GM19324 (cell line): ENCODE data around the gene TSPAN18.

Experiments
- ATAC-seq: cut with Tn5 transposase; IDR thresholded peaks from one replicate; pipeline ENCODE4 v1.9.1; 2021; ENCODE audit warnings: mild to moderate bottlenecking, moderate library complexity; ENCODE audit not compliant: unreplicated experiment, low FRiP score

Gene TSPAN18

GRCh38 chr11:44775366-44775984 is 48.7 kb downstream of the TSPAN18 start:
- ATAC-seq = no peak

- ATAC-seq = no peak
Observed at GRCh38 chr11:44775985-44776446, 49.3 kb downstream of the TSPAN18 start.

- ATAC-seq = no peak
Observed at GRCh38 chr11:44776551-44777208, 49.9 kb downstream of the TSPAN18 start.

- no peak for ATAC-seq
Observed at GRCh38 chr11:44777209-44778194, 50.7 kb downstream of the TSPAN18 start.

GRCh38 chr11:44778195-44779100 is 51.7 kb downstream of the TSPAN18 start:
- no peak for ATAC-seq

- no peak for ATAC-seq
Observed at GRCh38 chr11:44779736-44780520, 53.2 kb downstream of the TSPAN18 start.

GRCh38 chr11:44780940-44781631 is 54.3 kb downstream of the TSPAN18 start:
- ATAC-seq = no peak

- no peak for ATAC-seq
Observed at GRCh38 chr11:44781655-44782054, 54.9 kb downstream of the TSPAN18 start.

- no peak for ATAC-seq
Observed at GRCh38 chr11:44782478-44782877, 55.7 kb downstream of the TSPAN18 start.

- ATAC-seq = no peak
Observed at GRCh38 chr11:44784436-44784760, 57.6 kb downstream of the TSPAN18 start.

- ATAC-seq = no peak
Observed at GRCh38 chr11:44784851-44785250, 58.1 kb downstream of the TSPAN18 start.

GRCh38 chr11:44785856-44786607 is 59.3 kb downstream of the TSPAN18 start:
- ATAC-seq = no peak

- ATAC-seq = no peak
Observed at GRCh38 chr11:44787070-44787469, 60.3 kb downstream of the TSPAN18 start.

- no peak for ATAC-seq
Observed at GRCh38 chr11:44787981-44788380, 61.2 kb downstream of the TSPAN18 start.

- ATAC-seq = no peak
Observed at GRCh38 chr11:44788536-44789261, 61.9 kb downstream of the TSPAN18 start.

- no peak for ATAC-seq
Observed at GRCh38 chr11:44789496-44789895, 62.7 kb downstream of the TSPAN18 start.

GRCh38 chr11:44790211-44790610 is 63.4 kb downstream of the TSPAN18 start:
- no peak for ATAC-seq
